ENCODE measurements around the gene TASL. TPM values are rescaled to one million over a fixed set of nuclear protein-coding genes. Genes with fewer than 3 reads are reported as not detected.
A peak's percentile ranks its signal among the peaks of the same experiment; 100 is the strongest.
"Not testable (repeated sequence)": the region's sequence is repeated elsewhere in the genome, so short reads cannot be mapped to it uniquely, and the experiment has no call there.

Gene TASL
- total and polyA plus RNA-seq, 5 donors = 0.11 to 0.71 (median 0.50) TPM

DNA sequence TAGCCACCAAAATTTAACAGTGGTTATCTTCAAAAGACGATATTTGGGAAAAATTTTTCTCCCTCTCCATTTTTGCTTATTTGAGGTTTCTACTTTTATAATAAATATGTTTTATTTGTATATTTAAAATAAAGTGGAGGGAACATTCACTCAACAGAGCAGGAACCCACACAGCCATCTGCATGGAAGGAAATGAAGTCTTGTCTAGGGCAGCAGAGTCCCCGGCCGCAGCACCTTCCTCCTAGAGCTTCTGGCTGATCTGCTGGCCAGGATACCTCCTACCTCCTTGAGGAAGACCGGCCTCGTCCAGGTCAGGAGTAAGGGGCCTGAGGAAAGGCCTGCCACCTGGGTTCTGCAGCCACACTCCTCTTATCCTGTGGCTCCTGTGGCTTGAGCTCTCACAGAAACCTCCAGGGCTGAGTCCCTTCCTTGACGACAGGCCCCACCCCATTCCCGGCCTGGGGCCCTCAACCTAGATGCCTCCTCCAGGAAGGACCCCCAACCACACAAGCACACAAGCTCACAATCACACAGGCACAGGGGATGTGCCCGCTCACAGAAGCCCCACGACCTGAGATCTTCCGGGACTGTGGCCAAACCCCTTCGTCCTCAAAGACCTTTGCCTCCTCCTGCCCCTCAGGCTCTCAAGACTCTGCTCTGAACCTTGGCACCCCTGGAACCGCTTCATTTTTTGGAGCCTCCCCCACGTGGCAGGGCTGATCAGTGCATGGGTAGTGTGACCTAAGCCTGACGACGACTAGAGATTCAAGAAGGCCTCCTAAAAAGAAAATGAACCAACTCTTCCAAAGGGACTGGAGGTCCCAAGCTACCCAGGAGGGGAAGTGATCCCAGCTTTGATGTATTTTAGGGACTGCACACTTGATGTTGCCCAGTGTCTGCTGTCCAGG is 23.0 kb upstream of the TASL start:
- H3K27ac ChIP-seq (ENCODE audit: low read length); H3K9me3 ChIP-seq (ENCODE audit: control insufficient read depth, low read length); H3K4me1 ChIP-seq (ENCODE audit: control insufficient read depth, insufficient read depth, low read length); ATAC-seq; H3K4me3 ChIP-seq (ENCODE audit: low read length); H3K27me3 ChIP-seq (ENCODE audit: control insufficient read depth, insufficient read depth); DNase-seq; intact Hi-C loops (cut with DNase I): not testable (repeated sequence)
- 81% methylated on average over 9 of the region's 15 CpGs for WGBS

DNA sequence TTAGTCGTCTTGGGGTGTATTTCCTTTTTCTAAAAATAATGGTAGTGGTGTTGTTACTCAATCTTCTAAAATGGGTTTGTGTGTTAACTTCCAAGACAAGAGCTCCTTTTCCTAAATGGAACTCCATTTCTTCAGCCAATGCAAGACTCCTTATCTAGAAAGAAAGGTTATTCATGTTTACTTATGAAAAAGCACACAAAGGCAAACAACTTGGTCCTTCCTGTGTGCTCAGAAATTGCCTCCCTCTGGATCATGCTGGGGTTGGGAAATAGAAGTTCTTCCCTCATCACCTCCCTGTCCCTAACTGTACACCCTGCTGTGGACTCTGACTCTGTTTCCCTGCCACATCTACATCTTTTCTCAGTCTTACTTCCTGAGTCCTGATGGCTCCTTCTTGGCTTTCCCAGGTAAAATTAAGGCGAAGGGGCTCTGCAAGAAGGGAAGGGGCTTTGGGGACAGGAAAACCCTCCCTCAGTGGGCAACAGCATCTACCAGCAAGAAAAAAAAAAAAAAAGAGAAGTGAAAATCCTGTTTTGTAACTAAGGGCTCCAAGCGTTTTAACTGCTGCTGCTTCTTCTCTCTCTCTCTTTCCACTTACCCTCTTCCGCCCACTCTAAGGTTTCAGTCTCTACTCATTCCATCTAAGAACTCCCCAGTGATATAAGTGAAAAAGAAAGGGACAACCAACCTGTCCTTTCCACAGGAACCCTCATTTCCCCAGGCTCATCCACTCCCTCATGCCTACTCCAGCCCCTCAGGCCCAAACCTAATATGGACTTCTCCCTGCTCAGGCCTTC is 19.8 kb upstream of the TASL start:
- DNase-seq (no peak), ATAC-seq (no peak)
- Histone ChIP-seq H3K4me3 (ENCODE audit: low read length) (no peak overlapping the region), H3K27ac (ENCODE audit: low read length) (no peak overlapping the region), H3K27me3 (ENCODE audit: control insufficient read depth, insufficient read depth) (no peaks in the 10 kb centered on the region), H3K4me1 (ENCODE audit: control insufficient read depth, insufficient read depth, low read length) (no peaks in the 10 kb centered on the region), H3K9me3 (ENCODE audit: control insufficient read depth, low read length) (no peaks in the 10 kb centered on the region)
- intact Hi-C loops (cut with DNase I) = no loop called here
- 71% methylated on average over 4 of the region's 4 CpGs for WGBS

DNA sequence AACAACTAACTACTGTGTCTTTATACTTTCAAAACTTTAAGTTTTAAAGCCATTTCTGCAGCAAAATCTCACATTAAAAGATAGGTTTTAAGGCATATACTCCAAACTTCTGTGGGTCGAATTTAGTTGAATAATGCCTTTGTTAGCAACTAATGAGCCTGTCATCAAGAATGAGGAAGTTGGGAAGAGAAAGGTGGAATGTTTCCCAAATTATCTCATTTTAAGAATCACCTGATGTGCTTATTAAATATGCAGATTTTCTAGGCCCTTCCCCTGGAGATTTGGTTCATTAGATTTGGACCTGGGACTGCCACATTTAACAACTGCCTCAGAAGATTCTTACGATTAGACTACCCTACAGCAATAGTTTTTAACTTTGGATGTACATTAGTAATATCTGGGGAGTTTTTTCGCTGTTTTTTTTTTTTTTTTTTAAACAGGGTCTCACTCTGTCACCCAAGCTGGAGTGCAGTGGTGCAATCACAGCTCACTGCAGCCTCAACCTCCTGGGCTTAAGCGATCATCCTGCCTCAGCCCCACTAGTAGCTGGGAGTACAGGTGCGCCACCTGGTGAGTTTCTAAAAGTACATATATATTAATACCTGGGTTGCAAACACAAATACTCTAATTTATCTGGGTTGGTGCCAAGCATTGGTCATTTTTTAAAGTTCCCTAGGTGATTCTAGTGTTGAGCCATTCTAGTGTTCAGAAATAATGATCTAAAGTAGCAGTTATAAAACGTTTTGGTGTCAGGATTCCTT is 16.1 kb upstream of the TASL start:
- no peak overlapping the region for H3K27ac ChIP-seq (ENCODE audit: low read length)
- no peaks in the 10 kb centered on the region for H3K4me1 ChIP-seq (ENCODE audit: control insufficient read depth, insufficient read depth, low read length)
- H3K4me3 ChIP-seq (ENCODE audit: low read length) = no peak overlapping the region
- H3K9me3 ChIP-seq (ENCODE audit: control insufficient read depth, low read length) = no peaks in the 10 kb centered on the region
- intact Hi-C loops (cut with DNase I) = no loop called here
- DNase-seq (peak in 1 of 3 donors; percentile 24), ATAC-seq (no peak)
- WGBS = 68% methylated on average over 6 of the region's 6 CpGs
- no peaks in the 10 kb centered on the region for H3K27me3 ChIP-seq (ENCODE audit: control insufficient read depth, insufficient read depth)

DNA sequence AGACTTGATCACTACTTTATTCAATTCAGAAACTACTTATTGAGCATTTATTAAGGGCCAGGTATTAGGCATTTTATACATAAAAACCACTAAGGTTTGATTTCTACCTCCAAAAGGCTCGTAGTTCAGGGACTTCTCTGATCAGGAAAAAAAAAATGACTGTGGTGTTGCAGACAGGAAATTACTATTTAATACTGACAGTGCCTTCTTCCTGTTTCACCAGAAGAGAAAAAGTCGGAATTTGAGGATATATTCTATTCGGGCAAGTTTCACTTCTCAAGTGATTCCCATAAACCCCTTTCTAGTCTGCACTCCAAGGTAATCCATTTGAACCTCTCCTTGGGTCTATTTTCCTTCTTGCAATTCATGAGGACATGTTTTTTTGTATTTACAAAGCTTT is 15.3 kb upstream of the TASL start:
- WGBS = 52% methylated on average over 3 of the region's 3 CpGs
- intact Hi-C loops (cut with DNase I) = no loop called here
- no peak for ATAC-seq
- no peak overlapping the region for H3K4me3 ChIP-seq (ENCODE audit: low read length)
- H3K27ac ChIP-seq (ENCODE audit: low read length) = no peak overlapping the region
- no peaks in the 10 kb centered on the region for H3K9me3 ChIP-seq (ENCODE audit: control insufficient read depth, low read length)
- no peaks in the 10 kb centered on the region for H3K4me1 ChIP-seq (ENCODE audit: control insufficient read depth, insufficient read depth, low read length)
- no peaks in the 10 kb centered on the region for H3K27me3 ChIP-seq (ENCODE audit: control insufficient read depth, insufficient read depth)
- no peak for DNase-seq

DNA sequence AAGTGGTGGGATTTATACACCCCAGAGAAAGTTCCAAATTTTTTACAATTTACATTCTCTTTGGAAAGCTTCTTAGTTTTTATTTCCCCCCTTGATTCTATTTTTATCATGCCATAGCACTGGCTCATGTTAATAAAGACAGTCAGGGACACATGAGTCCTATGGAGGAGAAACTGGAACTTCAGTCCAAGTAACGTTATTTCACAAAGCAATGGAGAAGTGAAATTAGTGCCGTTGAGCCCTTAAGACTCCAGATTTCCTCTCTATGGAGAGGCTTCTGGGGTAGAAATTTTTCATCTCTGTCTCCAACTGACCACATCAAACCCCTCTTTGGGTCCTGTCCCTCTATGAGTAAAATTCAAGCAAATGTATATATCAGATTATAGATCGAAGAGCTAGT is 12.8 kb upstream of the TASL start:
- intact Hi-C loops (cut with DNase I) = no loop called here

DNA sequence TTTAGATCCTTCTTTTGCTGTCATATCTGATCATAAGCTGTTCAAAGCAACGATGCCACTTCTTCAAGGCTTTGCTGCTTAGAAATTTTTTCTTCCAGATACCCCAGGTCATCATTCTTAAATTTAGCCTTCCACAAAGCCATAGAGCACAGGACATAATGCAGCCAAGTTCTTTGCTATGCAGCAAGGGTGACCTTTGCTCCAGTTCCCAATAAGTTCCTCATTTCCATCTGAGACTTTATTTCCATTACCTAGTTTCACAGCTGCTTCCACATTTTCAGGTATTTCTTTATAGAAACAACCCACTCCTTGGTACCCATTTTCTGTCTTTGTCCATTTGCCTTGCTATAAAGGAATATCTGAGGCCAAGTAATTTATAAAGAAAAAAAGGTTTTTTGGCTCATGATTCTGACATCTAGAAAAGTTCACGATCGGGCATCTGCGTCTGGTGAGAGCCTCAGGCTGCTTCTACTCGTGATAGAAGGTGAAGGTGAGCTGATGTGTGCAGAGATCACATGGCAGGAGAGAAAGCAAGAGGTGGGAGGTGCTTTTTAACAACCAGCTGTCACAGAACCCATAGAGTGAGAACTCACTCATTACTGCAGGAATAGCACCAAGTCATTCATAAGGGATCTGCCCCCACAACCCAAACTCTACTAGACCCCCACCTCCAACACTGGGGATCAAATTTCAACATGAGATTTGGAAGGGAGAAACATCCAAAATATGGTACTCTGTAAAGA is 11.8 kb upstream of the TASL start:
- no peak overlapping the region for H3K27ac ChIP-seq (ENCODE audit: low read length)
- WGBS = 69% methylated on average over 5 of the region's 5 CpGs

More for the DNA sequence above, 12.8 kb upstream of the TASL start:
- no peaks in the 10 kb centered on the region for H3K9me3 ChIP-seq (ENCODE audit: control insufficient read depth, low read length)
- ATAC-seq (no peak), DNase-seq (no peak)
- H3K4me1 ChIP-seq (ENCODE audit: control insufficient read depth, insufficient read depth, low read length) = no peaks in the 10 kb centered on the region
- no peak overlapping the region for H3K27ac ChIP-seq (ENCODE audit: low read length)
- WGBS = 69% methylated on average over 3 of the region's 3 CpGs
- no peaks in the 10 kb centered on the region for H3K27me3 ChIP-seq (ENCODE audit: control insufficient read depth, insufficient read depth)
- no peak overlapping the region for H3K4me3 ChIP-seq (ENCODE audit: low read length)

DNA sequence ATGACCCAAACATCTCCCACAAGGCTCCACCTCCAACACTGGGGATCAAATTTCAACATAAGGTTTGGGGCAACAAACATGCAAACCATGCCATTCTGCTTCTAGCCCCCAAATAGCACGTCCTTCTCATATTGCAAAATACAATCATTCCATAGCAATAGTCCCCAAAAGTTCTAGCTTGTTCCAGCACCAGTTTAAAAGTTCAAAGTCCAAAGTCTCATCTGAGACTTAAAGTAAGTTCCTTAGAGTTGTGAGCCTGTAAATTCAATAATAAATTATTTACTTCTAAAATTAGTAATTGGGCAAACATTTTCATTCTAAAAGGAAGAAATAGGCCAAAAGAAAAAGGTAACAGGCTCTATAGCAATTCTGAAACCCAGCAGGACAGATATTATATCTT is 8.9 kb upstream of the TASL start:
- Histone ChIP-seq H3K9me3 (ENCODE audit: control insufficient read depth, low read length) (no peaks in the 10 kb centered on the region), H3K27ac (ENCODE audit: low read length) (no peak overlapping the region), H3K4me3 (ENCODE audit: low read length) (no peak overlapping the region), H3K27me3 (ENCODE audit: control insufficient read depth, insufficient read depth) (no peaks in the 10 kb centered on the region), H3K4me1 (ENCODE audit: control insufficient read depth, insufficient read depth, low read length) (no peaks in the 10 kb centered on the region)
- intact Hi-C loops (cut with DNase I) = no loop called here
- 63% methylated on average over 1 of the region's 1 CpG for WGBS
- DNase-seq (no peak), ATAC-seq (no peak)

More for the DNA sequence above, 11.8 kb upstream of the TASL start:
- intact Hi-C loops (cut with DNase I) = no loop called here
- DNase-seq (no peak), ATAC-seq (no peak)
- Histone ChIP-seq H3K9me3 (ENCODE audit: control insufficient read depth, low read length) (no peaks in the 10 kb centered on the region), H3K27me3 (ENCODE audit: control insufficient read depth, insufficient read depth) (no peaks in the 10 kb centered on the region), H3K4me1 (ENCODE audit: control insufficient read depth, insufficient read depth, low read length) (no peaks in the 10 kb centered on the region), H3K4me3 (ENCODE audit: low read length) (no peak overlapping the region)

DNA sequence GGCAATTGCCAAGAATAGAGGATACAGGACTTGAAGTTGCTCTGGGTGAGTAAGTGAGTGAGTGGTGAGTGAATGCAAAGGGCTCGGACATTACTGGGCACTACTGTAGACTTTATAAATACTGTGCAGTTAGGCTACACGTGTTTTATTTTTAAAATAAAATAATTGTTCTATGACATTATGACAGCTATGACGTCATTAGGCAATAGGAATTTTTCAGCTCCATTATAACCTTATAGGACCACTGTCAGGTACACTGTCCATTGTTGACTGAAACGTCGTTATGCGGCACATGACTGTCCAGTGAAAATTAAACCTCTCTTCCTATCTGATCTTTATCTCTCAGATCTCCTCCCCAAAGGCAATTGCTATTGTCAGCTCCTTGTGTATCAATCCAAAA is 5.1 kb upstream of the TASL start:
- intact Hi-C loops (cut with DNase I) = no loop called here
- DNase-seq (no peak), ATAC-seq (no peak)
- Histone ChIP-seq H3K27ac (ENCODE audit: low read length) (no peak overlapping the region), H3K27me3 (ENCODE audit: control insufficient read depth, insufficient read depth) (no peaks in the 10 kb centered on the region), H3K4me3 (ENCODE audit: low read length) (no peak overlapping the region), H3K4me1 (ENCODE audit: control insufficient read depth, insufficient read depth, low read length) (no peaks in the 10 kb centered on the region), H3K9me3 (ENCODE audit: control insufficient read depth, low read length) (no peaks in the 10 kb centered on the region)
- WGBS = 86% methylated on average over 6 of the region's 6 CpGs

DNA sequence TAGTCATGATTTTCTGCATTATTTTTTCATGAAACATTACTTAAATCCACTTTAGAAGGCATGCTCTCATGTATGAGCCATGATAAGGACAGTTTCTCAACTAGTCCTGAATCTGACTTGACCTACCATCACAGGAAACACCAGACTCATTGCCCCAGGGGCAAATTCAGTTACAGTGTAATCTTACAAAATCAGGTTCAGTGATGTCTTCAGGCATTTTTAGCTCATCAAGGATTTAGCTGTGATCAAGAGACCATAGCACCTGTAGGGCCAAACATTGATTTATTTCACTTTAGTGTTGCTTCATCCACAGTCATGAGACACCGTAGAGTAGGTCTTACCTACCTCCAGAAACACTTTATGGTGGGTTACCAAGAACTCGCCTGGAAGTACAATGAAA is 3.1 kb upstream of the TASL start:
- no peaks in the 10 kb centered on the region for H3K27me3 ChIP-seq (ENCODE audit: control insufficient read depth, insufficient read depth)
- H3K4me1 ChIP-seq (ENCODE audit: control insufficient read depth, insufficient read depth, low read length) = no peaks in the 10 kb centered on the region
- DNase-seq = no peak
- intact Hi-C loops (cut with DNase I) = no loop called here
- H3K9me3 ChIP-seq (ENCODE audit: control insufficient read depth, low read length) = no peaks in the 10 kb centered on the region
- ATAC-seq = no peak
- H3K27ac ChIP-seq (ENCODE audit: low read length) = no peak overlapping the region
- 88% methylated on average over 2 of the region's 2 CpGs for WGBS
- no peak overlapping the region for H3K4me3 ChIP-seq (ENCODE audit: low read length)

DNA sequence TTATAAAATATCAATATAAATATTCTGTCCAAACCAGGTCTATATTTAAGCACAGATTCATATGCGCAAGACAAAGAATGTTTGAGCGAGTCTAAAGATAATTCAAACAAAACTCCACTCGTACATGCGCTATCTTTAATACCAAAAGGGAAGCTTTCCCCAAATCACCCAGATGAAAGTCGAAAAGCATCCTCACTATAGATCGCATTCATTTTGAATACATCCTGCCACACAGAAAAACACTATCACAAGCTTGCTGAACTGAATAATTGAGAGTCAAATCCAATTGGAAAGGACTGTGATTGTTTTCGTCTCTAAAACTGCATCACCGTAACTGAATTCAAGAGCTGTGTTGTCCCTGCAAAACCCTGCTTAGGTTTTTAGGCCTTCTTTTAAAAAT is 685 bp downstream of the TASL start:
- Histone ChIP-seq H3K27me3 (ENCODE audit: control insufficient read depth, insufficient read depth) (no peaks in the 10 kb centered on the region), H3K4me3 (ENCODE audit: low read length) (no peak overlapping the region), H3K9me3 (ENCODE audit: control insufficient read depth, low read length) (no peaks in the 10 kb centered on the region), H3K4me1 (ENCODE audit: control insufficient read depth, insufficient read depth, low read length) (no peaks in the 10 kb centered on the region), H3K27ac (ENCODE audit: low read length) (no peak overlapping the region)
- DNase-seq (no peak), ATAC-seq (no peak)
- intact Hi-C loops (cut with DNase I) = no loop called here
- WGBS = 76% methylated on average over 8 of the region's 8 CpGs

Data from right cardiac atrium (tissue), 5 donors.